ENCODE measurements around the gene RAI1. TPM values are rescaled to one million over a fixed set of nuclear protein-coding genes. Genes with fewer than 3 reads are reported as not detected.

Gene RAI1
- total and polyA plus RNA-seq, 2 of the 13 experiments (the other 11 are each of a cell fraction or from before 2014, with no cell fraction given), result 3.4 to 5.2 TPM

- TF ChIP-seq PHF5A (CRISPR knock-in tag; IDR thresholded peaks at IDR 0.05; ENCODE audit: low read depth, unreplicated experiment), result no peak
- TF ChIP-seq ISL2 (CRISPR knock-in tag; IDR thresholded peaks at IDR 0.05), result peak; percentile 44
- TF ChIP-seq KLF6 (CRISPR knock-in tag; IDR thresholded peaks at IDR 0.05), result peak; percentile 67; the same call in 1 of the 2 replicates
- peak; percentile 85 for TF ChIP-seq UBTF (CRISPR knock-in tag; IDR thresholded peaks at IDR 0.05)
- TF ChIP-seq ATF7-NPFF (CRISPR knock-in tag; IDR thresholded peaks at IDR 0.05; ENCODE audit: low read depth), result no peak
- TF ChIP-seq, protein P1, sequence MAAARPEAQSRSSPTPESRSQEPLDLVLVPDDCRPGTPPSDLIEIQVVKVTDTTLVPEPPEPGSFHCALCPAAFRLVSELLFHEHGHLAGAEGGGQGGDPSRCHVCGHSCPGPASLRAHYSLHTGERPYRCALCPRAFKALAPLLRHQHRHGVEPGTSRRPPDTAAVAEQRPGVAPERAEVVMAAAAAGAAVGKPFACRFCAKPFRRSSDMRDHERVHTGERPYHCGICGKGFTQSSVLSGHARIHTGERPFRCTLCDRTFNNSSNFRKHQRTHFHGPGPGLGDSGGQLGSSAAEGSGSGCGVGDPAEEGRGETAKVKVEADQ (CRISPR knock-in tag; IDR thresholded peaks at IDR 0.05; ENCODE audit: borderline replicate concordance), result no peak
- TF ChIP-seq MTA3 (CRISPR knock-in tag; IDR thresholded peaks at IDR 0.05), result no peak
- TF ChIP-seq AHR (CRISPR knock-in tag; IDR thresholded peaks at IDR 0.05), result no peak
- TF ChIP-seq POGZ (CRISPR knock-in tag; IDR thresholded peaks at IDR 0.05), result 0 out of 2 replicates have a peak, but pooled peaks have one; percentile 10
- no peak for TF ChIP-seq ZFAT (CRISPR knock-in tag; conservative IDR thresholded peaks at IDR 0.05)
- TF ChIP-seq, protein P2, sequence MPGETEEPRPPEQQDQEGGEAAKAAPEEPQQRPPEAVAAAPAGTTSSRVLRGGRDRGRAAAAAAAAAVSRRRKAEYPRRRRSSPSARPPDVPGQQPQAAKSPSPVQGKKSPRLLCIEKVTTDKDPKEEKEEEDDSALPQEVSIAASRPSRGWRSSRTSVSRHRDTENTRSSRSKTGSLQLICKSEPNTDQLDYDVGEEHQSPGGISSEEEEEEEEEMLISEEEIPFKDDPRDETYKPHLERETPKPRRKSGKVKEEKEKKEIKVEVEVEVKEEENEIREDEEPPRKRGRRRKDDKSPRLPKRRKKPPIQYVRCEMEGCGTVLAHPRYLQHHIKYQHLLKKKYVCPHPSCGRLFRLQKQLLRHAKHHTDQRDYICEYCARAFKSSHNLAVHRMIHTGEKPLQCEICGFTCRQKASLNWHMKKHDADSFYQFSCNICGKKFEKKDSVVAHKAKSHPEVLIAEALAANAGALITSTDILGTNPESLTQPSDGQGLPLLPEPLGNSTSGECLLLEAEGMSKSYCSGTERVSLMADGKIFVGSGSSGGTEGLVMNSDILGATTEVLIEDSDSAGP (CRISPR knock-in tag; IDR thresholded peaks at IDR 0.05; ENCODE audit: borderline replicate concordance), result peak; percentile 76
- peak; percentile 100 for TF ChIP-seq SAP130 (CRISPR knock-in tag; IDR thresholded peaks at IDR 0.05; ENCODE audit: low read depth)
- TF ChIP-seq ZSCAN5A (CRISPR knock-in tag; IDR thresholded peaks at IDR 0.05; ENCODE audit: borderline replicate concordance), result 0 out of 2 replicates have a peak, but pooled peaks have one; percentile 18
- peak; percentile 46; the same call in 1 of the 2 replicates for TF ChIP-seq RAD21 (CRISPR knock-in tag; IDR thresholded peaks at IDR 0.05)
- TF ChIP-seq PHB2 (IDR thresholded peaks at IDR 0.05; ENCODE audit: partially characterized antibody), result no peak
- TF ChIP-seq KMT2A (CRISPR knock-in tag; IDR thresholded peaks at IDR 0.05), result no peak
- TF ChIP-seq ZNF326 (CRISPR knock-in tag; IDR thresholded peaks at IDR 0.05; ENCODE audit: borderline replicate concordance), result no peak
- TF ChIP-seq PAF1 (CRISPR knock-in tag; IDR thresholded peaks at IDR 0.05), result no peak
- no peak; the same call in 1 of the 2 replicates for TF ChIP-seq SAFB2 (CRISPR knock-in tag; IDR thresholded peaks at IDR 0.05; ENCODE audit: borderline replicate concordance, low read depth)
- no peak for TF ChIP-seq ZSCAN29 (CRISPR knock-in tag; conservative IDR thresholded peaks at IDR 0.05)
- no peak for TF ChIP-seq ZNF543 (CRISPR knock-in tag; IDR thresholded peaks at IDR 0.05)
- no peak; the same call in 1 of the 2 replicates for TF ChIP-seq CSRNP1 (CRISPR knock-in tag; IDR thresholded peaks at IDR 0.05)
- peak; percentile 78 for TF ChIP-seq KAT8 (CRISPR knock-in tag; IDR thresholded peaks at IDR 0.05)
- TF ChIP-seq SRF (IDR thresholded peaks at IDR 0.05; ENCODE audit: low read depth, low read length), result no peak
- TF ChIP-seq CBFB (CRISPR knock-in tag; IDR thresholded peaks at IDR 0.05), result peak; percentile 77; the same call in 1 of the 2 replicates
These were observed 149.5 kb downstream of the RAI1 start (continued) for GRCh38 chr17:17830740-17831207.

Data from HepG2 (cell line).